SK-N-SH treated with all-trans-retinoic acid at 6 μM for 48 hours (cell line): ENCODE results near the gene SLC7A1.

ENCODE experiments used
- ARNTL ChIP-seq: fragments of 450-650 bp; formaldehyde crosslinking; IDR thresholded peaks from 2 replicates; pipeline ENCODE4 v1.5.0; 2020; ENCODE audit warnings: low read depth, mild to moderate bottlenecking, moderate library complexity, borderline replicate concordance
- ESRRG ChIP-seq: fragments of 250-450 bp; sonication (Bioruptor Pico); IDR thresholded peaks from 2 replicates; pipeline ENCODE4 v1.6.1; 2021; ENCODE audit warnings: mild to moderate bottlenecking
- POU6F1 ChIP-seq: fragments of 250-450 bp; sonication (Bioruptor Pico); IDR thresholded peaks from 2 replicates; pipeline ENCODE4 v1.8.0; 2021; ENCODE audit warnings: low read depth, mild to moderate bottlenecking, moderate library complexity, borderline replicate concordance
- RARB ChIP-seq: fragments of 250-450 bp; sonication (Bioruptor Pico); IDR thresholded peaks from 2 replicates; pipeline ENCODE4 v1.8.0; 2021; ENCODE audit warnings: mild to moderate bottlenecking, moderate library complexity
- SNAI2 ChIP-seq: fragments of 250-450 bp; sonication (Bioruptor Pico); IDR thresholded peaks from 2 replicates; pipeline ENCODE4 v1.5.0; 2020; ENCODE audit warnings: mild to moderate bottlenecking, moderate library complexity
- TCF4 ChIP-seq: fragments of 250-450 bp; sonication (Bioruptor Pico); IDR thresholded peaks from 2 replicates; pipeline ENCODE4 v1.8.0; 2021; ENCODE audit warnings: mild to moderate bottlenecking, moderate library complexity, borderline replicate concordance
- ZNF70 ChIP-seq: fragments of 450-650 bp; formaldehyde crosslinking; IDR thresholded peaks from 2 replicates; pipeline ENCODE4 v1.5.0; 2020; ENCODE audit warnings: mild to moderate bottlenecking, moderate library complexity

GRCh38 chr13:29543230-29544215 lies 52.0 kb downstream of the SLC7A1 start:
- TF ChIP-seq POU6F1 (CRISPR knock-in tag), result no peak
- TF ChIP-seq ARNTL (CRISPR knock-in tag), result no peak
- TF ChIP-seq ZNF70 (CRISPR knock-in tag), result no peak
- no peak for TF ChIP-seq RARB (CRISPR knock-in tag)
- TF ChIP-seq TCF4 (CRISPR knock-in tag), result no peak
- no peak for TF ChIP-seq SNAI2 (CRISPR knock-in tag)
- no peak for TF ChIP-seq ESRRG (CRISPR knock-in tag)
